ENCODE results near the gene KLHL3.

DNA sequence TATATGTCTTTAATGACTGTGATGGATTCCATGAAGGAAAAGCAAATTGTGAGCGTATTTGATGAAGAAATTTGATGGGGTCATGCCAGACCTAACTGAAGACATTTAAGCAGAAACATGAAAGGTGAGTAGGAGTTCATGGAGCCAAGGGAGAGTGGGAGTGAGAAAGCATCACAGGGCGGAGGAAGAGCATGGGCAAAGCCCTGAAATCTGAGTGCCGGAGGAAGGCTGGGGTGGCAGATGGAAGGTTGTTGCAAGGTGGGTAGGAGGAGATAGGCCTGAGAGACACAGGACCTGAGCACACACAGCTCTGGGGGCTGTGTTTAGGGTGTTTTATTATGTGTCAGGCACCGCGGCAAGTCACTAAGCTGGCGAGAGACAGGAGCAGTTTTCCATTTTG is 136.4 kb downstream of the KLHL3 start:
- TF ChIP-seq CTCF (IDR thresholded peaks at IDR 0.05), result no peak
- TF ChIP-seq EP300 (IDR thresholded peaks at IDR 0.05), result no peak
